Activated CD4-positive, alpha-beta T cell treated with anti-CD3 and anti-CD28 coated beads for 36 hours (primary cell): Measurements from ENCODE around the gene OLR1. TPM values are rescaled to one million over a fixed set of nuclear protein-coding genes. Genes with fewer than 3 reads are reported as not detected.
A peak's percentile ranks its signal among the peaks of the same experiment; 100 is the strongest.
"Not testable (repeated sequence)": the region's sequence is repeated elsewhere in the genome, so short reads cannot be mapped to it uniquely, and the experiment has no call there.

Experiments
- ATAC-seq: fragments of 200-7000 bp; cut with Tn5 transposase; one replicate; pipeline ENCODE4 v1.10.0; 2021; ENCODE audit warnings: mild to moderate bottlenecking, moderate library complexity
- CTCF ChIA-PET: fragments of 350-600 bp; sonication (Branson Sonifier 250); formaldehyde crosslinking; loops from one replicate; lab custom pipeline; 2021; ENCODE audit warnings: antibody characterized with exemption; lab: Charles Lee
- POLR2A ChIA-PET: fragments of 350-600 bp; sonication (Branson Sonifier 250); formaldehyde crosslinking; loops from one replicate; lab custom pipeline; 2021; ENCODE audit warnings: antibody characterized with exemption, inconsistent platforms; lab: Charles Lee
- DNase-seq: peaks from one replicate; pipeline ENCODE4 v3.0.0-alpha.2; 2020
- H3K27ac Mint-ChIP-seq: one replicate; pipeline ENCODE4 v1.8.0; 2021; ENCODE audit warnings: mixed read lengths
- H3K27me3 Mint-ChIP-seq: one replicate; pipeline ENCODE4 v1.8.0; 2021; ENCODE audit warnings: mixed read lengths
- H3K36me3 Mint-ChIP-seq: one replicate; pipeline ENCODE4 v1.8.0; 2021; ENCODE audit warnings: low read depth, mixed read lengths
- H3K4me1 Mint-ChIP-seq: one replicate; pipeline ENCODE4 v1.8.0; 2021; ENCODE audit warnings: mixed read lengths
- H3K4me3 Mint-ChIP-seq: one replicate; pipeline ENCODE4 v1.8.0; 2021; ENCODE audit warnings: mild to moderate bottlenecking, moderate library complexity, mixed read lengths
- H3K9me3 Mint-ChIP-seq: one replicate; pipeline ENCODE4 v1.8.0; 2021; ENCODE audit warnings: low read depth, mixed read lengths
- intact Hi-C, 2 experiments: fragments of 100-400 bp; cut with DNase I in 1 of 2; cut with micrococcal nuclease in 1 of 2; formaldehyde crosslinking; loops; one replicate each; pipeline versions ENCODE4 v1.14.2 to v1.15.1; 2022 to 2024; cut with DNase I, micrococcal nuclease
- total RNA-seq, 2 experiments: library from RNA; stranded (reverse); gene quantifications; one replicate each; pipeline ENCODE4 v1.2.3, GENCODE V29; 2021

The OLR1 gene
- total RNA-seq, 2 experiments from 2014 or later = not detected

DNA sequence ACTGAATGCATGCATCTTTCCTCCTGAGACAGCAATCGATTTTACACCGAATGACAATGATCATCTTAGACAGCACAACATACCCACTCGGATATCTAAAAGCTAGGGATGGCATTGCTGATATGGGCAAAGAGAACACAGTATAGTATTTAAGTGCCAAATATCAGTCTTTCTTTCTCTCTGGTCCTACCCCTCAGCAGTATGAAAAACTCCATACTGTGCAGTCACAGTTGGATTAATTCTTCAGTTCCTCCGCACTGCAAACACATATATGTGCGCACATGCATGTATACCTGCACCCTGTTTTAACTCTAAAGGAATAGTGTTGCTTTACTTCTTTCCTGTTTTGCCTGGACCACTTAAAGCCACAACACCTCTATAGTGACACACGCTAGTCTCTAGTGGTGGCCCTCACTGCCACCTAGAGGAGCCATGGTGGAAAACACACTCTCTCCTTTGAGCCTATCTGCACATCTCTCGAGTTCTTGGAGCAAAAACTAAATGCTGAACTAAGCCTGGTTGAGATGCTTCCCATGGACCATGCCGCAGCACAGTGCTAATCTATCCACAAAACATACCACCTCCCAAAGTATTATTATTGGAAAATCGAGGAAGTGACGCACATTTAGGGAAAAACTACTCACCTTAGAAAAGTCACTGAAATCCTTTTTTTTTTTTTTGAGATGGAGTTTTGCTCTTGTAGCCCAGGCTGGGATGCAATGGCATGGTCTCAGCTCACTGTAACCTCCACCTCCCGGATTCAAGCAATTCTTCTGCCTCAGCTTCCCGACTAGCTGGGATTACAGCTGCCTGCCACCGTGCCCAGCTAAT lies 18.8 kb upstream of the OLR1 start:
- DNase-seq (peak; percentile 68), ATAC-seq (peak; percentile 100)
- no peaks in the 10 kb centered on the region for H3K9me3 Mint-ChIP-seq
- H3K36me3 Mint-ChIP-seq = no peaks in the 10 kb centered on the region
- no peak overlapping the region for H3K4me3 Mint-ChIP-seq
- no peaks in the 10 kb centered on the region for H3K4me1 Mint-ChIP-seq
- no peak overlapping the region for H3K27ac Mint-ChIP-seq
- ChIA-PET POLR2A (no interaction called here), CTCF (interaction anchor here (0.6 to 1.9 kb wide), 11 partner anchors 24 to 448 kb away, joined by 3 to 15 read pairs (median 4); no protein-coding TSS in a partner anchor)
- intact Hi-C loops = loop anchor here (1.0 to 2.0 kb wide), 4 partner anchors 37 to 442 kb away; no protein-coding TSS in a partner anchor
- H3K27me3 Mint-ChIP-seq = peaks cover 11% of the 10 kb centered on the region

- no peaks in the 10 kb centered on the region for H3K4me1 Mint-ChIP-seq
- POLR2A ChIA-PET = no interaction called here
- CTCF ChIA-PET = interaction anchor here (0.7 to 1.9 kb wide), 6 partner anchors 31 to 700 kb away, joined by 3 to 15 read pairs (median 4); no protein-coding TSS in a partner anchor
These were observed 17.7 kb upstream of the OLR1 start for GRCh38 chr12:10189653-10190052.

GRCh38 chr12:10186958-10187357 lies 15.0 kb upstream of the OLR1 start:
- CTCF ChIA-PET = not testable (repeated sequence)

More at GRCh38 chr12:10189653-10190052, 17.7 kb upstream of the OLR1 start:
- Mint-ChIP-seq H3K36me3 (no peaks in the 10 kb centered on the region), H3K9me3 (no peaks in the 10 kb centered on the region), H3K27ac (no peak overlapping the region), H3K27me3 (peaks cover 10% of the 10 kb centered on the region), H3K4me3 (no peak overlapping the region)
- intact Hi-C loops = loop anchor here (1.0 to 2.0 kb wide), 4 partner anchors 36 to 441 kb away; no protein-coding TSS in a partner anchor
- DNase-seq (no peak), ATAC-seq (no peak)

GRCh38 chr12:10186299-10186698 lies 14.4 kb upstream of the OLR1 start:
- no peak overlapping the region for H3K27ac Mint-ChIP-seq
- no peaks in the 10 kb centered on the region for H3K4me1 Mint-ChIP-seq
- CTCF ChIA-PET = no interaction called here
- POLR2A ChIA-PET = no interaction called here
- intact Hi-C loops = no loop called here
- ATAC-seq (no peak), DNase-seq (no peak)
- H3K27me3 Mint-ChIP-seq = peaks cover 13% of the 10 kb centered on the region
- no peaks in the 10 kb centered on the region for H3K9me3 Mint-ChIP-seq
- H3K36me3 Mint-ChIP-seq = no peaks in the 10 kb centered on the region
- H3K4me3 Mint-ChIP-seq = no peak overlapping the region

More at GRCh38 chr12:10186958-10187357, 15.0 kb upstream of the OLR1 start:
- intact Hi-C loops, H3K27ac Mint-ChIP-seq, DNase-seq, ATAC-seq, H3K4me1 Mint-ChIP-seq, H3K9me3 Mint-ChIP-seq, POLR2A ChIA-PET, H3K36me3 Mint-ChIP-seq, H3K4me3 Mint-ChIP-seq: not testable (repeated sequence)
- H3K27me3 Mint-ChIP-seq = peaks cover 13% of the 10 kb centered on the region

DNA sequence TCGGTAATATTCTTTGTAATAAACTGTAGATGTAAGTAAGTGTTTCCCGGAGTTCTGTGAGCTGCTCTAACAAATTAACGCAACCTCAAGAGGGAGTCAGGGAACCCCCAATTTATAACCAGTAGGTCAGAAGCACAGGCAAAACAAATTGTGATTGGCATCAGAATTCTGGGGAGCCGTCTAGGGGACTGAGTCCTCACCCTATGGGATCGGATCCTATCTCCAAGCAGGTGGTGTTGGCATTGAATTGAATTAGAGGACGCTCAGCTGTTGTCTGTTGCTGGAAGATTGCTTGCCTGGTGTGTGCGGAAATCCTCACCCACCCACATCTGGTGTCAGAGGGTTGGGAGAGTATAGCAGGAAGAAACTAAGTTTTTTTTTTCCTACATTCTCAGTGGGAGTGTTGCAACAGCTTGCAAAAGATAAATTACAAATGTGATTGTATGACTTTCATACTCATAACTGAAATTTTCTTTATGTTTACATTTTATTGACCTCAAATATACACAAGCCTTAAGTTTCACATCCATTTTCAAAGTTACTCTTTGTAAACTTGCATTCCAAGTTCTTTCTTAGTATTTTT lies 12.4 kb upstream of the OLR1 start:
- Mint-ChIP-seq H3K27ac (no peak overlapping the region), H3K4me3 (no peak overlapping the region), H3K36me3 (no peaks in the 10 kb centered on the region), H3K27me3 (peaks cover 16% of the 10 kb centered on the region), H3K4me1 (no peaks in the 10 kb centered on the region), H3K9me3 (no peaks in the 10 kb centered on the region)
- intact Hi-C loops = no loop called here
- ATAC-seq (no peak), DNase-seq (no peak)
- CTCF ChIA-PET = interaction anchor here (0.6 kb wide), 1 partner anchor 268 kb away, joined by 3 read pairs; no protein-coding TSS in a partner anchor
- POLR2A ChIA-PET = no interaction called here

DNA sequence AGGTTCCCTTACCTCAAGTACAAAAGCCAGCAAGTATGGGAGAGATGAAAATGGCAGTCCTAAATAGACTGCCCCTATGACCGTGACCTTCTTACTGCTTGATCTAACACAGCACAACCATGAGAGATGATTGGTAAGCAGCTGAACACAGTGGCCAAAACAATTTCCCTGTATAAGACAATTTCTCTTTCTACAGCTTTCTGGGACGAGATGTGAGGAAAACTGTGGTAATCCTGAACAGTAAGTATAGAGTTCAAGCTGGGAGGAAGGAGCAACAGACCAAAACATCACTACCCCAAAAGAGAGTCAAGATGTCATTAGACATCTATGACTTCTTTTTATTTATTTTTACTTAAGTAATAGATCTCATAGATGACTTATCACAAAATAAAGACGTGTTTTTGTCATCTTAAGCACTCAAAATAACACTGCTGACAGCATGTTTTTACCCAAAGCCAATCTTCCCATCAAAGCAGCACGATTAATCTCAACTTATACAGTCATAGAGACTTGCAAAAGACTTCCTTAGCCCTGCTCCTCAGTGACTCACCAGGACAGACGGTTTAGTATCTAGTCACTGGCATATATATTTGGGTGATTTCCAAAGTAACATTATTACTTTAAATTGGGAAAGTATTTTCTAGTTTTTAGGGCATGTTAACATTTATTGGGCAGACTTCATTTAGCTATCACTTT lies 10.6 kb upstream of the OLR1 start:
- CTCF ChIA-PET = no interaction called here
- intact Hi-C loops = no loop called here
- no peak overlapping the region for H3K27ac Mint-ChIP-seq
- no peaks in the 10 kb centered on the region for H3K4me1 Mint-ChIP-seq
- POLR2A ChIA-PET = interaction anchor here (0.5 kb wide), 1 partner anchor 520 kb away, joined by 4 read pairs; no protein-coding TSS in a partner anchor
- no peaks in the 10 kb centered on the region for H3K36me3 Mint-ChIP-seq
- peaks cover 19% of the 10 kb centered on the region for H3K27me3 Mint-ChIP-seq
- no peaks in the 10 kb centered on the region for H3K9me3 Mint-ChIP-seq
- ATAC-seq (peak; percentile 51), DNase-seq (no peak)
- H3K4me3 Mint-ChIP-seq = no peak overlapping the region

- Mint-ChIP-seq H3K9me3 (no peaks in the 10 kb centered on the region), H3K27ac (no peak overlapping the region), H3K4me1 (no peaks in the 10 kb centered on the region), H3K4me3 (no peak overlapping the region), H3K27me3 (peaks cover 17% of the 10 kb centered on the region), H3K36me3 (no peaks in the 10 kb centered on the region)
- DNase-seq (no peak), ATAC-seq (no peak)
- intact Hi-C loops = no loop called here
- POLR2A ChIA-PET = no interaction called here
- CTCF ChIA-PET = no interaction called here
These were observed 7.8 kb upstream of the OLR1 start for GRCh38 chr12:10179776-10180181.

- H3K27me3 Mint-ChIP-seq = peaks cover 16% of the 10 kb centered on the region
- intact Hi-C loops = no loop called here
- no peak for ATAC-seq
- no peaks in the 10 kb centered on the region for H3K36me3 Mint-ChIP-seq
- H3K4me3 Mint-ChIP-seq = no peak within 1 kb of the TSS
- POLR2A ChIA-PET = no interaction called here
- CTCF ChIA-PET = interaction anchor here (0.6 kb wide), 1 partner anchor 16 kb away, joined by 3 read pairs; no protein-coding TSS in a partner anchor
- DNase-seq = no peak
- H3K9me3 Mint-ChIP-seq = no peaks in the 10 kb centered on the region
- H3K27ac Mint-ChIP-seq = no peak within 1 kb of the TSS
- H3K4me1 Mint-ChIP-seq = no peaks in the 10 kb centered on the region
These were observed 6.9 kb upstream of the OLR1 start, which contains the start of gene TMEM52B for GRCh38 chr12:10178821-10179220. Gene TMEM52B (plus strand): TSS chr12:10179032. CDS start chr12:10179575, 543 bp downstream.

DNA sequence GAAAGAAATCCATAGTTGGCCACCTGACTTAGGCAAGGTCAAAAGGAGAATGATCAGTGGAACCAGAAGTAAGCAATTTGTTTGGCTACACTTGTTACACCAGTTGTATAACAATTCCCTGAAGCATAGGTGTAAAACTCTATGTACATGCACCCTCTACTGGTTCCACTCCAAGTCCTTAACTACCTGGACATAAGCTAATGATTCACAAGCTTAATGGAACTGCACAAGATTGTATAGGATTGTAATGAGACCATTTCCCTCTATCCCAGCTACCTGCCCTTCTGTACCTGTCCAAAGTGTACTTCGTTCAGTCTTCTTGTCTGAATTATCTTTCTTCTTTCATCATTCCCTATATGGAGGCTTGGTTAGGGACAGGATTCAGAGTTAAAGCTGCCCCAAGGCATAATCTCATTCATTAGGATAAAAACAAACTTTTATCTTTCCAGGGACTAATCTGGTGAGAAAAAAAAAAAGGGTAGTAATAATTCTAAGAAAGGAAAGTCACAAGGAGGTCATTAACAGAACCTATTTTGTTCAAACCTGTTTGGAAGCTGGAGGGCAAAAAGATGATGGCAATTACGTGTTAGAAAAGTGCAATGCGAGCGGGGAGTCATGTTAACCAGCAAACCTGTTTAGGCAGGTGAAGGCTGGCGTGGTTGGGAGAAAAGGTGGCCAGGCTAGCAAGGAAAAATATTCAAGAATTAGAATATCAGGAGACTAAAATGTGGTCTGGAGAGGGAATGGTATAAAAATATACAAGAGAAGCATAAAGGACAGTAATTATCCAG lies 4.1 kb upstream of the OLR1 start:
- DNase-seq (no peak), ATAC-seq (no peak)
- Mint-ChIP-seq H3K36me3 (no peaks in the 10 kb centered on the region), H3K27ac (no peak overlapping the region), H3K27me3 (peaks cover 19% of the 10 kb centered on the region), H3K4me3 (no peak overlapping the region), H3K4me1 (no peaks in the 10 kb centered on the region), H3K9me3 (no peaks in the 10 kb centered on the region)
- ChIA-PET POLR2A (no interaction called here), CTCF (interaction anchor here (1.4 kb wide), 1 partner anchor 23 kb away, joined by 7 read pairs; no protein-coding TSS in a partner anchor)
- intact Hi-C loops = no loop called here

GRCh38 chr12:10174986-10175614 lies 3.2 kb upstream of the OLR1 start:
- POLR2A ChIA-PET = no interaction called here
- H3K36me3 Mint-ChIP-seq = no peaks in the 10 kb centered on the region
- no peak overlapping the region for H3K27ac Mint-ChIP-seq
- CTCF ChIA-PET = interaction anchor here (1.4 kb wide), 1 partner anchor 22 kb away, joined by 7 read pairs; no protein-coding TSS in a partner anchor
- intact Hi-C loops = no loop called here
- no peak overlapping the region for H3K4me3 Mint-ChIP-seq
- DNase-seq (no peak), ATAC-seq (no peak)
- no peaks in the 10 kb centered on the region for H3K4me1 Mint-ChIP-seq
- peaks cover 19% of the 10 kb centered on the region for H3K27me3 Mint-ChIP-seq
- H3K9me3 Mint-ChIP-seq = no peaks in the 10 kb centered on the region
